AG09319 (cell line): ENCODE data around the gene UBE2QL1.

Experiments
- DNase-seq: peaks from one replicate; pipeline ENCODE4 v3.0.0-alpha.2; 2010; ENCODE audit warnings: low read depth; ENCODE audit errors: extremely low read depth
- TF ChIP-seq, protein P1 (sequence below): IDR thresholded peaks from 2 replicates; pipeline ENCODE4 v1.5.1; 2011; ENCODE audit warnings: low read depth, mild to moderate bottlenecking, inconsistent platforms, low read length, moderate library complexity

UBE2QL1 gene

DNA sequence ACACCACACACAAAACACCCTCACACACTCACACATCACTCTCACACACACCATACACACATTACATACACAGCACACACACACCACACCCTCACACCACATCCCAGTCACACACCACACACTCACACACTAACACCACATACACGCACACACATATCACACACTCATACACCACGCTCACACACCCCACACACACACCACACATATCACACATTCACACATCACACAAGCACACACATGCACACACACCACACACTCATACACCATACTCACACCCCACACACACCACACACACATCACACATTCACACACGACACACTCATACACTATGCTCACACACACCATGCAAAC is 543 bp upstream of the UBE2QL1 start:
- TF ChIP-seq, protein P1, sequence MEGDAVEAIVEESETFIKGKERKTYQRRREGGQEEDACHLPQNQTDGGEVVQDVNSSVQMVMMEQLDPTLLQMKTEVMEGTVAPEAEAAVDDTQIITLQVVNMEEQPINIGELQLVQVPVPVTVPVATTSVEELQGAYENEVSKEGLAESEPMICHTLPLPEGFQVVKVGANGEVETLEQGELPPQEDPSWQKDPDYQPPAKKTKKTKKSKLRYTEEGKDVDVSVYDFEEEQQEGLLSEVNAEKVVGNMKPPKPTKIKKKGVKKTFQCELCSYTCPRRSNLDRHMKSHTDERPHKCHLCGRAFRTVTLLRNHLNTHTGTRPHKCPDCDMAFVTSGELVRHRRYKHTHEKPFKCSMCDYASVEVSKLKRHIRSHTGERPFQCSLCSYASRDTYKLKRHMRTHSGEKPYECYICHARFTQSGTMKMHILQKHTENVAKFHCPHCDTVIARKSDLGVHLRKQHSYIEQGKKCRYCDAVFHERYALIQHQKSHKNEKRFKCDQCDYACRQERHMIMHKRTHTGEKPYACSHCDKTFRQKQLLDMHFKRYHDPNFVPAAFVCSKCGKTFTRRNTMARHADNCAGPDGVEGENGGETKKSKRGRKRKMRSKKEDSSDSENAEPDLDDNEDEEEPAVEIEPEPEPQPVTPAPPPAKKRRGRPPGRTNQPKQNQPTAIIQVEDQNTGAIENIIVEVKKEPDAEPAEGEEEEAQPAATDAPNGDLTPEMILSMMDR = no peak

GRCh38 chr5:6449465-6450158 is 953 bp downstream of the UBE2QL1 start:
- DNase-seq = no peak
- TF ChIP-seq, protein P1 = no peak

More for the DNA sequence above, 543 bp upstream of the UBE2QL1 start:
- no peak for DNase-seq

DNA sequence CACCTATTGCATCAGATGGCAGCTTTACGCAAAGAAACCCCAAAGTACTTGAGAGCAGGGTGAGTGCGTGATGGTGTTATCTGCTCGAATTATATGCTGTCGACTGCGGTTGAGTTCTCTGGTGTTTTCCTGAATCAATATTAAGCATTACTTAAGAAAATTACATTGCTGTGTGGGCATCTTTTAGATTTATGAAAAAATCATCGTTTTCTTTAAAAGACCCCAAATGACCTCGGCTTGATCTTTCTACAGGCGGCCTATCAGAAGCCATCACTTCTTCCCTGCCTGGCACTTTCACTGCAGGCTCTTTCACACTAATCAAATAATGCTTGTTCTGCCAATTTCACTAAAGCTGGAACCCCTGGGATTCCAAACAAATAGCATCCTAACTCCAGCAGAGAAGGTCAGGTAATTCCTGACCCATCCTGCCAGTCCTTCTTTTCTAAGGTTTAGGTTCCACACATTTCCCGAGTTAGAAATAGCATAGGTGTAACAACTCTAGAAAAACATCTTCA is 1.7 kb downstream of the UBE2QL1 start:
- DNase-seq = no peak
- TF ChIP-seq, protein P1 = no peak

DNA sequence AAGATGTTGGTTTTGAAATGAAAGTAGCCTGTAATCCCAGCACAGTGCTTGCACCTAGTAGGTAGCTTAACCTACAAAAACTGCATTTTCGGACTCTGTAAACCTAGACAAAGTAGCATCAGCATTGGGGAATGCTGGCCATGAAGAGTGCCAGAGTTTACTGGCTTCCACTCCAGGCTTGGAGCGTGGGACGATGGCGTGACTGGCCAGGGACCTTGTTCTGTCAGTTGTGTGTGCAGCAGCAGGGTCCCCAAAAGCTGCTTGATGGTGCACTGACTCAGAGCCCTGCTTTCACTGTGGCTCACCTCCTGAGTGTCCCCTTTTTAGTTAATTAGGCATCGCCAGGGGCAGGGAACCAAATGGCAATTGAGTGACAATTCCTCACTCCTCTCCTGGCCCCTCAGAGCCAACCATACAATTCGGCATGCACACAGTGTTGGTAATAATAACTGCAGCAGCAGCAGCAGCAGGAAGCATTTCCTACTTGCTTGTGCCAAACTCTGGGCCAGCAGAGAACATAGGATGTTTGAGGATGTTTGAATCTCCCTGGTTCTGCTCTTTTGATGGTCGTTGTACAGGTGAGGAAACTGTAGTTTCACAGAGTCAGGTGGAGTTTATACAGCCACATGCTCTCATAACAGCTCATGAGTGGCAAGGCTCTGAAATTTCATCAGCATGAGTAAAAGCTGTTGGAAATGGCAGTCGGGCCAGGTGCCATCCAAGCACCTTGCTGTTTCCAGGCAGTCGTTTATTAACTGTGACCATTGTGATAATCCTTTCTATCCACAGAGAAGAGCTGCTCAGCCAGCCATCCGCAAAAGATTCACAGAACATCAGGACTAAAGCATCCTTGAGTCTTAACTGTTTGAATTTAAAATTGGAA is 4.2 kb downstream of the UBE2QL1 start:
- TF ChIP-seq, protein P1 = no peak
- DNase-seq = no peak

DNA sequence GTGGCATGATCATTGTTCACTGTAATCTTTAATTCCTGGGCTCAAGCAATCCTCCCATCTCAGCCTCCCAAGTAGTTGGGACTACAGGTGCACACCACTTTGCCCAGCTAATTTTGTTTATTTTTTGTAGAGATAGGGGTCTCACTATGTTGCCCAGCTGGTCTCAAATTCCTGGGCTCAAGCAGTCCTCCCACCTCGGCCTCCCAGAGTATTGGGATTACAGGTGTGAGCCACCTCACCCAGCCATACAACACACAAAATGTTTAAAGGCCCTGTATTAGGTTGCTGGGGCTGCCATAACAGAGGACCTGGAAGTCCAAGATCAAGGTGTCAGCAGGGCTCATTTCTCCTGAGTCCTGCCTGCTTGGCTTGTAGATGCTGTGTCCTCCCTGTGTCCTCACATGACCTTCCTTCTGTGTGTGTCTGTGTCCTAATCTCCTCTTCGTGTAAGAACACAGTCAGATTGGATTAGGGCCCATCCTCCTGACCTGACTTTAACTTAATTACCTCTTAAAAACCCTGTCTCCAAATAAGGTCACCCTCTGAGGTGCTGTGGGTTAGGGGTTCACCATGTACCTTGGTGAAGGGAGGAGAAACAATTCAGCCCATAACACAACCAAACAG is 5.4 kb downstream of the UBE2QL1 start:
- TF ChIP-seq, protein P1 = no peak

DNA sequence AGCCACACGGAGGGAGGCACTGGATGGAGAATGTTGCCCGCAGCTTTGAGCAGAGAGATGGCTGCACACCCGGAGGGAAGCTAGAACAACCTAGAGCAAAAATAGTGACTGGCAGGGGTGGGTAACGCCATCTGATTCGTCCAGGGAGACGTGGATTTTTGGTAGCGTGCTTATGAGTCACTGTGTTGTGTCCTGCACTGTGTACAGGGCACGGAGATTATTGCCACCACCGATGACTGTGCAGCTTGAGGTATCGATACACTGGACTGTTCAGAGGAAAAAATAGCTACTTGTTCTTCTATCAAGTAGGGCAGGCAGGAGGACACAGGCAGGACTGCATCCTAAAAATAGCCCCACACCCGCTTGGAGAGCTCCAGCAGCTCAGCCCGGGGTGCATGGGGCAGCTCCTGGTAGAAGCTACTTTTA is 6.0 kb downstream of the UBE2QL1 start:
- TF ChIP-seq, protein P1 = no peak

More for the DNA sequence above, 5.4 kb downstream of the UBE2QL1 start:
- DNase-seq = no peak

More for the DNA sequence above, 6.0 kb downstream of the UBE2QL1 start:
- no peak for DNase-seq
